ENCODE data around the gene DNMT3B. TPM values are rescaled to one million over a fixed set of nuclear protein-coding genes. Genes with fewer than 3 reads are reported as not detected.

The DNMT3B gene
- total RNA-seq, 1 experiment from 2014 or later: 105 TPM

- H3K27me3 Mint-ChIP-seq (ENCODE audit: insufficient read depth, unreplicated experiment): no peaks in the 10 kb centered on the region
- TF ChIP-seq CTCF (IDR thresholded peaks at IDR 0.05; ENCODE audit: insufficient read depth in 1 of 2, low read depth in 1 of 2, low read length in 1 of 2, severe bottlenecking in 1 of 2, unreplicated experiment in 1 of 2): no peak
- no peaks in the 10 kb centered on the region for H3K9me3 ChIP-seq
- ChIA-PET CTCF (interaction anchor here (1.0 to 3.8 kb wide), 10 partner anchors 9 to 105 kb away, joined by 3 to 155 read pairs (median 21); partner anchors contain the start of genes C20orf203 and DNMT3B), POLR2A (interaction anchor here (0.6 to 2.5 kb wide), 3 partner anchors 36 to 1106 kb away, joined by 3 to 9 read pairs (median 3); partner anchors contain the start of gene COMMD7)
- peaks cover 66% of the 10 kb centered on the region for H3K36me3 Mint-ChIP-seq (ENCODE audit: insufficient read depth, unreplicated experiment)
- no peak overlapping the region for H3K4me3 Mint-ChIP-seq (ENCODE audit: unreplicated experiment)
- no peaks in the 10 kb centered on the region for H3K9me3 Mint-ChIP-seq (ENCODE audit: unreplicated experiment)
- peak in 1 of 2 experiments; percentile 58 for DNase-seq
- H3K4me1 ChIP-seq: peaks cover 31% of the 10 kb centered on the region
- BruUV-seq (replicated peaks): no TSS peak
- H3K27ac Mint-ChIP-seq (ENCODE audit: unreplicated experiment): no peak overlapping the region
- no peaks in the 10 kb centered on the region for H3K27me3 ChIP-seq (replicated peaks; ENCODE audit: control insufficient read depth, insufficient read depth, low read length)
- H3K4me3 ChIP-seq (ENCODE audit: low read depth, low read length): no peak overlapping the region
- intact Hi-C loops (cut with micrococcal nuclease; ENCODE audit: unreplicated experiment): loop anchor here (5.0 kb wide), 1 partner anchor 257 kb away; no protein-coding TSS in a partner anchor
- peaks cover 27% of the 10 kb centered on the region for H3K4me1 Mint-ChIP-seq (ENCODE audit: low read depth, unreplicated experiment)
- H3K36me3 ChIP-seq (ENCODE audit: control insufficient read depth, insufficient read depth, low read length): 0 out of 2 replicates have a peak, but pooled peaks cover 6% of the 10 kb centered on the region
Observed at GRCh38 chr20:32779500-32780211, 17.5 kb downstream of the DNMT3B start.

GRCh38 chr20:32780278-32780677 lies 18.1 kb downstream of the DNMT3B start:
- TF ChIP-seq CTCF (IDR thresholded peaks at IDR 0.05; ENCODE audit: insufficient read depth in 1 of 2, low read depth in 1 of 2, low read length in 1 of 2, severe bottlenecking in 1 of 2, unreplicated experiment in 1 of 2): no peak
- Mint-ChIP-seq H3K27ac (ENCODE audit: unreplicated experiment) (no peak overlapping the region), H3K4me3 (ENCODE audit: unreplicated experiment) (no peak overlapping the region), H3K9me3 (ENCODE audit: unreplicated experiment) (no peaks in the 10 kb centered on the region), H3K27me3 (ENCODE audit: insufficient read depth, unreplicated experiment) (no peaks in the 10 kb centered on the region), H3K4me1 (ENCODE audit: low read depth, unreplicated experiment) (peaks cover 27% of the 10 kb centered on the region), H3K36me3 (ENCODE audit: insufficient read depth, unreplicated experiment) (peaks cover 66% of the 10 kb centered on the region)
- no peak for DNase-seq
- no TSS peak for BruUV-seq (replicated peaks)
- Histone ChIP-seq H3K4me1 (peaks cover 29% of the 10 kb centered on the region), H3K9me3 (no peaks in the 10 kb centered on the region), H3K27me3 (replicated peaks; ENCODE audit: control insufficient read depth, insufficient read depth, low read length) (no peaks in the 10 kb centered on the region), H3K36me3 (ENCODE audit: control insufficient read depth, insufficient read depth, low read length) (0 out of 2 replicates have a peak, but pooled peaks cover 6% of the 10 kb centered on the region), H3K4me3 (ENCODE audit: low read depth, low read length) (no peak overlapping the region)
- POLR2A ChIA-PET: no interaction called here
- CTCF ChIA-PET: interaction anchor here (1.1 to 1.2 kb wide), 2 partner anchors 9 to 106 kb away, joined by 3 to 6 read pairs; partner anchors contain the start of gene C20orf203
- intact Hi-C loops (cut with micrococcal nuclease; ENCODE audit: unreplicated experiment): no loop called here

- DNase-seq: no peak
- intact Hi-C loops (cut with micrococcal nuclease; ENCODE audit: unreplicated experiment): no loop called here
- TF ChIP-seq CTCF (IDR thresholded peaks at IDR 0.05; ENCODE audit: insufficient read depth in 1 of 2, low read depth in 1 of 2, low read length in 1 of 2, severe bottlenecking in 1 of 2, unreplicated experiment in 1 of 2): no peak
- ChIA-PET CTCF (interaction anchor here (0.6 to 1.2 kb wide), 3 partner anchors 9 to 423 kb away, joined by 3 to 8 read pairs (median 6); partner anchors contain the start of genes ASXL1 and C20orf203), POLR2A (no interaction called here)
- Histone ChIP-seq H3K4me3 (ENCODE audit: low read depth, low read length) (no peak overlapping the region), H3K4me1 (peaks cover 23% of the 10 kb centered on the region), H3K27me3 (replicated peaks; ENCODE audit: control insufficient read depth, insufficient read depth, low read length) (no peaks in the 10 kb centered on the region), H3K9me3 (no peaks in the 10 kb centered on the region), H3K36me3 (ENCODE audit: control insufficient read depth, insufficient read depth, low read length) (0 out of 2 replicates have a peak, but pooled peaks cover 6% of the 10 kb centered on the region)
- H3K4me3 Mint-ChIP-seq (ENCODE audit: unreplicated experiment): no peak overlapping the region
- peaks cover 26% of the 10 kb centered on the region for H3K4me1 Mint-ChIP-seq (ENCODE audit: low read depth, unreplicated experiment)
- H3K27me3 Mint-ChIP-seq (ENCODE audit: insufficient read depth, unreplicated experiment): no peaks in the 10 kb centered on the region
- H3K36me3 Mint-ChIP-seq (ENCODE audit: insufficient read depth, unreplicated experiment): peaks cover 68% of the 10 kb centered on the region
- BruUV-seq (replicated peaks): no TSS peak
- H3K9me3 Mint-ChIP-seq (ENCODE audit: unreplicated experiment): no peaks in the 10 kb centered on the region
- H3K27ac Mint-ChIP-seq (ENCODE audit: unreplicated experiment): no peak overlapping the region
Observed at GRCh38 chr20:32780749-32781655, 18.8 kb downstream of the DNMT3B start.
